ENCODE results near the gene ATE1. TPM values are rescaled to one million over a fixed set of nuclear protein-coding genes. Genes with fewer than 3 reads are reported as not detected.

The ATE1 gene
- total RNA-seq, 1 experiment from 2014 or later, result 39.2 TPM

DNA sequence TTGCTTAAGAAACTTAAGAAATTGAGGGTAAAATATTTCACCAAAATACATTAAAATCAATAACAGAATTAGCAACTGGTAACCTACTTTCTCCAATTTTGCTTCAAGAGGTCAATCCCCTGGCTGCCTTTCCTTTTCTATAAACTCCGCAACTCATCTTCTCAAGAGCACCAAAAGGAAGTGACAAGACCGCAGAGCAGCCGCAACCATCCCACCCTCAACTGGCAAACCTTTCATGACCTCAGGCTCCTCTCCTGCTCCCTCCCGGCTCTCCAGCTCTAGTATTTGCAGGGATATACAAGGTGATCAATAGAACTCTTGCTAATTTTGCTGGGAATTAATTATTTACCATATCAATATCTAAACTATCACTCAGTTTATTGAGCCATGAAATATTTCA lies 88.9 kb downstream of the ATE1 start:
- H3K4me2 ChIP-seq (ENCODE audit: low read length), result no peak overlapping the region
- DNase-seq (ENCODE audit: low read depth, low spot score), result no peak
- ChIA-PET POLR2A (no interaction called here), CTCF (no interaction called here), RAD21 (ENCODE audit: low non-redundant PET in 1 of 2, low total read pairs in 2 of 2, uncharacterized antibody in 2 of 2, unreplicated experiment in 2 of 2) (no interaction called here)
- H3K9me2 ChIP-seq (ENCODE audit: insufficient read depth), result no peaks in the 10 kb centered on the region
- H3K9me3 ChIP-seq (ENCODE audit: control insufficient read depth in 1 of 2, insufficient read depth in 1 of 2, low read depth in 1 of 2, low read length in 2 of 2), result no peaks in the 10 kb centered on the region
- TF ChIP-seq SRF (IDR thresholded peaks at IDR 0.05; ENCODE audit: low read depth) (no peak), TCF7L2 (IDR thresholded peaks at IDR 0.05; ENCODE audit: borderline replicate concordance, extremely low read depth, insufficient read depth, insufficient read length) (no peak), SP1 (IDR thresholded peaks at IDR 0.05; ENCODE audit: low read depth) (no peak), EZH2phosphoT487 (IDR thresholded peaks at IDR 0.05; ENCODE audit: borderline replicate concordance) (no peak), POLR2A (IDR thresholded peaks at IDR 0.05; ENCODE audit: borderline replicate concordance, extremely low read depth, insufficient read depth, insufficient read length) (no peak), JUND (IDR thresholded peaks at IDR 0.05) (no peak), ELF1 (IDR thresholded peaks at IDR 0.05; ENCODE audit: borderline replicate concordance, low read depth) (no peak), EZH2 (IDR thresholded peaks at IDR 0.05) (no peak), ZFX (IDR thresholded peaks at IDR 0.05) (no peak), POLR2AphosphoS5 (IDR thresholded peaks at IDR 0.05; ENCODE audit: low read depth, low read length) (no peak), FOSL1 (IDR thresholded peaks at IDR 0.05; ENCODE audit: low read depth) (no peak), ZNF274 (IDR thresholded peaks at IDR 0.05; ENCODE audit: low read depth, low read length) (no peak), CEBPB (IDR thresholded peaks at IDR 0.05; ENCODE audit: low read depth) (no peak)
- TF ChIP-seq, protein P1, sequence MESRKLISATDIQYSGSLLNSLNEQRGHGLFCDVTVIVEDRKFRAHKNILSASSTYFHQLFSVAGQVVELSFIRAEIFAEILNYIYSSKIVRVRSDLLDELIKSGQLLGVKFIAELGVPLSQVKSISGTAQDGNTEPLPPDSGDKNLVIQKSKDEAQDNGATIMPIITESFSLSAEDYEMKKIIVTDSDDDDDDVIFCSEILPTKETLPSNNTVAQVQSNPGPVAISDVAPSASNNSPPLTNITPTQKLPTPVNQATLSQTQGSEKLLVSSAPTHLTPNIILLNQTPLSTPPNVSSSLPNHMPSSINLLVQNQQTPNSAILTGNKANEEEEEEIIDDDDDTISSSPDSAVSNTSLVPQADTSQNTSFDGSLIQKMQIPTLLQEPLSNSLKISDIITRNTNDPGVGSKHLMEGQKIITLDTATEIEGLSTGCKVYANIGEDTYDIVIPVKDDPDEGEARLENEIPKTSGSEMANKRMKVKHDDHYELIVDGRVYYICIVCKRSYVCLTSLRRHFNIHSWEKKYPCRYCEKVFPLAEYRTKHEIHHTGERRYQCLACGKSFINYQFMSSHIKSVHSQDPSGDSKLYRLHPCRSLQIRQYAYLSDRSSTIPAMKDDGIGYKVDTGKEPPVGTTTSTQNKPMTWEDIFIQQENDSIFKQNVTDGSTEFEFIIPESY (IDR thresholded peaks at IDR 0.05; ENCODE audit: extremely low read depth, insufficient replicate concordance, low read length), result no peak
- TF ChIP-seq, protein P2, sequence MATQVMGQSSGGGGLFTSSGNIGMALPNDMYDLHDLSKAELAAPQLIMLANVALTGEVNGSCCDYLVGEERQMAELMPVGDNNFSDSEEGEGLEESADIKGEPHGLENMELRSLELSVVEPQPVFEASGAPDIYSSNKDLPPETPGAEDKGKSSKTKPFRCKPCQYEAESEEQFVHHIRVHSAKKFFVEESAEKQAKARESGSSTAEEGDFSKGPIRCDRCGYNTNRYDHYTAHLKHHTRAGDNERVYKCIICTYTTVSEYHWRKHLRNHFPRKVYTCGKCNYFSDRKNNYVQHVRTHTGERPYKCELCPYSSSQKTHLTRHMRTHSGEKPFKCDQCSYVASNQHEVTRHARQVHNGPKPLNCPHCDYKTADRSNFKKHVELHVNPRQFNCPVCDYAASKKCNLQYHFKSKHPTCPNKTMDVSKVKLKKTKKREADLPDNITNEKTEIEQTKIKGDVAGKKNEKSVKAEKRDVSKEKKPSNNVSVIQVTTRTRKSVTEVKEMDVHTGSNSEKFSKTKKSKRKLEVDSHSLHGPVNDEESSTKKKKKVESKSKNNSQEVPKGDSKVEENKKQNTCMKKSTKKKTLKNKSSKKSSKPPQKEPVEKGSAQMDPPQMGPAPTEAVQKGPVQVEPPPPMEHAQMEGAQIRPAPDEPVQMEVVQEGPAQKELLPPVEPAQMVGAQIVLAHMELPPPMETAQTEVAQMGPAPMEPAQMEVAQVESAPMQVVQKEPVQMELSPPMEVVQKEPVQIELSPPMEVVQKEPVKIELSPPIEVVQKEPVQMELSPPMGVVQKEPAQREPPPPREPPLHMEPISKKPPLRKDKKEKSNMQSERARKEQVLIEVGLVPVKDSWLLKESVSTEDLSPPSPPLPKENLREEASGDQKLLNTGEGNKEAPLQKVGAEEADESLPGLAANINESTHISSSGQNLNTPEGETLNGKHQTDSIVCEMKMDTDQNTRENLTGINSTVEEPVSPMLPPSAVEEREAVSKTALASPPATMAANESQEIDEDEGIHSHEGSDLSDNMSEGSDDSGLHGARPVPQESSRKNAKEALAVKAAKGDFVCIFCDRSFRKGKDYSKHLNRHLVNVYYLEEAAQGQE (IDR thresholded peaks at IDR 0.05; ENCODE audit: low read depth), result no peak
- no peaks in the 10 kb centered on the region for H3K79me2 ChIP-seq (ENCODE audit: insufficient read depth, low read length)
- no TSS peak for BruUV-seq (replicated peaks)
- intact Hi-C loops (cut with micrococcal nuclease), result no loop called here
- no peak overlapping the region for H3K27ac ChIP-seq (ENCODE audit: low read depth, low read length)
- no peaks in the 10 kb centered on the region for H3K4me1 ChIP-seq (ENCODE audit: control insufficient read depth in 1 of 2, insufficient read depth in 2 of 2, low read length in 2 of 2)
- H2AFZ ChIP-seq (ENCODE audit: low read depth, low read length, poor library complexity, severe bottlenecking), result no peak overlapping the region
- H3K36me3 ChIP-seq (ENCODE audit: control insufficient read depth in 1 of 2, insufficient read depth in 2 of 2, low read length in 2 of 2), result no peaks in the 10 kb centered on the region
- no peak overlapping the region for H3K9ac ChIP-seq (ENCODE audit: low read length)
- H3K4me3 ChIP-seq (replicated peaks in 1 of 2; ENCODE audit: low read depth in 1 of 2, low read length in 2 of 2), result no peak overlapping the region
- H4K20me1 ChIP-seq (ENCODE audit: insufficient read depth), result no peaks in the 10 kb centered on the region
- no peaks in the 10 kb centered on the region for H3K27me3 ChIP-seq (ENCODE audit: insufficient read depth, low read length)
- no peak for ATAC-seq

Measured in HCT116 (cell line).